NCI-H2081 (cell line): ENCODE data around the gene SLC24A3.

ENCODE experiments used
- DNase-seq, 2 experiments: peaks; one replicate each; lab custom pipeline; 2025; lab: John Stamatoyannopoulos, UW

The SLC24A3 gene

GRCh38 chr20:19426356-19426755 is 213.9 kb downstream of the SLC24A3 start:
- DNase-seq, result no peak

GRCh38 chr20:19427480-19427879 is 215.0 kb downstream of the SLC24A3 start:
- no peak for DNase-seq

- DNase-seq, result no peak
Observed at GRCh38 chr20:19427913-19428312, 215.5 kb downstream of the SLC24A3 start.

- DNase-seq, result no peak
Observed at GRCh38 chr20:19428324-19428723, 215.9 kb downstream of the SLC24A3 start.

GRCh38 chr20:19429538-19429937 is 217.1 kb downstream of the SLC24A3 start:
- DNase-seq, result no peak

GRCh38 chr20:19430641-19431315 is 218.3 kb downstream of the SLC24A3 start:
- no peak for DNase-seq

GRCh38 chr20:19431316-19431700 is 218.9 kb downstream of the SLC24A3 start:
- DNase-seq, result no peak

- no peak for DNase-seq
Observed at GRCh38 chr20:19431906-19432305, 219.5 kb downstream of the SLC24A3 start.

- DNase-seq, result no peak
Observed at GRCh38 chr20:19433371-19434350, 221.2 kb downstream of the SLC24A3 start.

GRCh38 chr20:19435316-19435715 is 222.9 kb downstream of the SLC24A3 start:
- no peak for DNase-seq

GRCh38 chr20:19435821-19436220 is 223.4 kb downstream of the SLC24A3 start:
- no peak for DNase-seq

- DNase-seq, result no peak
Observed at GRCh38 chr20:19438488-19438887, 226.0 kb downstream of the SLC24A3 start.

- DNase-seq, result no peak
Observed at GRCh38 chr20:19440660-19441527, 228.5 kb downstream of the SLC24A3 start.

- no peak for DNase-seq
Observed at GRCh38 chr20:19446246-19446645, 233.8 kb downstream of the SLC24A3 start.

- no peak for DNase-seq
Observed at GRCh38 chr20:19448632-19449031, 236.2 kb downstream of the SLC24A3 start.

- no peak for DNase-seq
Observed at GRCh38 chr20:19449051-19449450, 236.6 kb downstream of the SLC24A3 start.

GRCh38 chr20:19451231-19451922 is 238.9 kb downstream of the SLC24A3 start:
- no peak for DNase-seq

GRCh38 chr20:19451923-19452295 is 239.5 kb downstream of the SLC24A3 start:
- DNase-seq, result no peak

GRCh38 chr20:19453410-19453809 is 241.0 kb downstream of the SLC24A3 start:
- no peak for DNase-seq

- DNase-seq, result no peak
Observed at GRCh38 chr20:19453862-19454261, 241.4 kb downstream of the SLC24A3 start.

- DNase-seq, result no peak
Observed at GRCh38 chr20:19456595-19457395, 244.4 kb downstream of the SLC24A3 start.
